K562 (cell line): ENCODE data around the gene FRK. TPM values are rescaled to one million over a fixed set of nuclear protein-coding genes. Genes with fewer than 3 reads are reported as not detected.

Experiments
- ATAC-seq: fragments of 200-7000 bp; cut with Tn5 transposase; 3 replicates; pipeline ENCODE4 v1.9.1; 2020; ENCODE audit warnings: moderate library complexity
- BruUV-seq: library from RNA; stranded (reverse); fragments of 400-500 nt; replicated peaks from 2 replicates; lab custom pipeline; 2021; lab: Mats Ljungman, UMichigan
- CTCF ChIA-PET: fragments of 300-600 bp; formaldehyde crosslinking; extraction: SDS; loops from one replicate; lab custom pipeline; 2021; ENCODE audit warnings: low intra/inter-chr PET ratio; lab: Yijun Ruan, JAX
- POLR2A ChIA-PET: fragments of 300-600, 350-650 bp; sonication (Branson Sonifier 250); formaldehyde crosslinking; extraction: SDS; loops from one replicate; lab custom pipeline; 2021; ENCODE audit warnings: antibody characterized with exemption, inconsistent platforms; lab: Yijun Ruan, JAX
- DNase-seq, 4 experiments: peaks; one replicate each; pipeline versions ENCODE4 v3.0.0 to v3.0.0-alpha.2; 2011 to 2018; ENCODE audit warnings: low spot score in 3 of 4, mixed read lengths in 3 of 4; ENCODE audit errors: extremely low read depth in 1 of 4
- FAIRE-seq: peaks from 2 replicates; lab custom pipeline; 2011; peaks lifted over from hg19 to GRCh38; lab: Jason Lieb, UNC
- H2AFZ ChIP-seq: 2 replicates; pipeline ENCODE4 v1.6.0; 2011; ENCODE audit warnings: low read depth, low read length, control low read depth, inconsistent platforms
- H3K27ac ChIP-seq: fragments of 200-600 bp; 3 replicates; pipeline ENCODE4 v1.8.0; 2011; ENCODE audit warnings: low read depth, mild to moderate bottlenecking, control low read depth, inconsistent platforms, low read length, moderate library complexity, mixed read lengths; ENCODE audit errors: extremely low read depth
- H3K27me3 ChIP-seq, 2 experiments: fragments of 300-600 bp in 1 of 2; 2 replicates in 1 of 2; 3 replicates in 1 of 2; pipeline versions ENCODE4 v1.6.0 to v1.8.0; 2011; ENCODE audit warnings: inconsistent platforms in 2 of 2, low read length in 2 of 2, mild to moderate bottlenecking in 1 of 2, mixed read lengths in 1 of 2, moderate library complexity in 1 of 2; ENCODE audit not compliant: control insufficient read depth in 2 of 2, insufficient read depth in 2 of 2
- H3K36me3 ChIP-seq: fragments of 300-600 bp; 3 replicates; pipeline ENCODE4 v1.8.0; 2011; ENCODE audit warnings: mild to moderate bottlenecking, low read length, inconsistent platforms; ENCODE audit not compliant: control insufficient read depth, insufficient read depth
- H3K4me1 ChIP-seq, 2 experiments: fragments of 200-600 bp in 1 of 2; replicated peaks in 1 of 2; 2 replicates in 1 of 2; 3 replicates in 1 of 2; pipeline versions ENCODE4 v1.5.1 to v1.8.0; 2011; ENCODE audit warnings: inconsistent platforms in 2 of 2, low read length in 2 of 2, mild to moderate bottlenecking in 1 of 2, mixed read lengths in 1 of 2, moderate library complexity in 1 of 2; ENCODE audit not compliant: control insufficient read depth in 2 of 2, insufficient read depth in 2 of 2
- H3K4me2 ChIP-seq: 2 replicates; pipeline ENCODE4 v1.6.1; 2011; ENCODE audit warnings: low read length, control low read depth, inconsistent platforms, mixed read lengths; ENCODE audit not compliant: insufficient read depth
- H3K4me3 ChIP-seq: fragments of 200-600 bp; sonication (generic), shearing (Covaris generic); 2 replicates; pipeline ENCODE4 v1.5.1; 2016; ENCODE audit warnings: control low read depth, inconsistent platforms
- H3K79me2 ChIP-seq: fragments of 200-600 bp; 3 replicates; pipeline ENCODE4 v1.8.0; 2011; ENCODE audit warnings: low read length, inconsistent platforms; ENCODE audit not compliant: control insufficient read depth, insufficient read depth
- H3K9ac ChIP-seq, 2 experiments: 2 replicates each; pipeline versions ENCODE4 v1.6.0 to v1.6.1; 2011; ENCODE audit warnings: low read depth in 2 of 2, low read length in 2 of 2, control low read depth in 1 of 2, inconsistent platforms in 1 of 2, mild to moderate bottlenecking in 1 of 2, mixed read lengths in 1 of 2; ENCODE audit not compliant: insufficient read depth in 1 of 2
- H3K9me1 ChIP-seq: one replicate; pipeline ENCODE4 v1.6.0; 2011; ENCODE audit warnings: inconsistent platforms, mild to moderate bottlenecking, low read length, moderate library complexity; ENCODE audit not compliant: control insufficient read depth, insufficient read depth
- H3K9me3 ChIP-seq: replicated peaks from 2 replicates; pipeline ENCODE4 v1.5.1; 2011; ENCODE audit warnings: low read depth, low read length, inconsistent platforms; ENCODE audit not compliant: control insufficient read depth, insufficient read depth
- H4K20me1 ChIP-seq: replicated peaks from 2 replicates; pipeline ENCODE4 v1.6.1; 2011; ENCODE audit warnings: low read length, inconsistent platforms, mixed read lengths; ENCODE audit not compliant: control insufficient read depth, insufficient read depth
- CEBPG ChIP-seq, 3 experiments: fragments of 200-800 bp in 1 of 3; sonication (Bioruptor generic) in 1 of 3; sonication (generic) in 1 of 3; formaldehyde crosslinking in 1 of 3; IDR thresholded peaks in 2 of 3; conservative IDR thresholded peaks in 1 of 3; 2 replicates each; pipeline versions ENCODE4 v1.6.1 to v1.8.0; 2016 to 2022; ENCODE audit warnings: missing compliant biosample characterization in 2 of 3, missing genetic modification characterization in 2 of 3, mild to moderate bottlenecking in 1 of 3, missing genetic modification reagents in 1 of 3
- GATAD2B ChIP-seq: fragments of 450-650 bp; IDR thresholded peaks from 2 replicates; pipeline ENCODE4 v1.6.1; 2017; ENCODE audit warnings: mild to moderate bottlenecking, borderline replicate concordance
- LARP7 ChIP-seq: fragments of 450-650 bp; IDR thresholded peaks from 2 replicates; pipeline ENCODE4 v1.6.1; 2016
- MAFG ChIP-seq: fragments of 450-650 bp; conservative IDR thresholded peaks from 2 replicates; pipeline ENCODE4 v1.6.1; 2016; ENCODE audit warnings: missing genetic modification characterization, missing compliant biosample characterization
- PRDM10 ChIP-seq: fragments of 450-650 bp; IDR thresholded peaks from 2 replicates; pipeline ENCODE4 v1.6.1; 2018; ENCODE audit not compliant: partially characterized antibody
- TEAD2 ChIP-seq: fragments of 450-650 bp; IDR thresholded peaks from 2 replicates; pipeline ENCODE4 v1.6.1; 2016; ENCODE audit warnings: missing genetic modification characterization, control low read depth, missing compliant biosample characterization
- ZNF354B ChIP-seq: fragments of 250-450 bp; sonication (Bioruptor Pico); IDR thresholded peaks from 2 replicates; pipeline ENCODE4 v1.4.0; 2020
- WGBS: fragments of 100-300 bp; shearing (Covaris generic); methylation state at CpG from one replicate; pipeline ENCODE4 v1.1.6; 2016; ENCODE audit warnings: low coverage, mixed read lengths; ENCODE audit not compliant: insufficient coverage; ENCODE audit errors: missing lambda C conversion rate; 5-methylcytosine and 5-hydroxymethylcytosine counted together
- in situ Hi-C: fragments of 300-500 bp; cut with MboI; formaldehyde crosslinking; loops from 4 replicates; pipeline ENCODE4 v1.15.0; 2018; ENCODE audit warnings: inconsistent platforms, mixed read lengths
- intact Hi-C: fragments of 100-400 bp; cut with micrococcal nuclease; formaldehyde crosslinking; loops from 2 replicates; pipeline ENCODE4 v1.14.2; 2022
- polyA plus RNA-seq, 8 experiments: library from polyadenylated mRNA; depleted of rRNA in 4 of 8; stranded (reverse) in 5 of 8; unstranded in 3 of 8; fragments of >200 nt; fragmentation: Nextera tagmentation in 2 of 8; fragmentation: Illumina TruSeq in 1 of 8; extraction: Ambion mirVana in 2 of 8; extraction: Trizol in 1 of 8; gene quantifications; 2 replicates each; pipeline versions ENCODE4 v1.2.1 to v1.2.3, GENCODE V29; 2011 to 2014; ENCODE audit warnings: inconsistent platforms in 1 of 8, missing spikeins in 1 of 8
- total RNA-seq, 7 experiments: library from RNA; depleted of rRNA in 6 of 7; stranded (reverse); fragments of >200 nt in 6 of 7; fragmentation: Illumina TruSeq in 2 of 7; extraction: Trizol in 2 of 7; gene quantifications; 2 replicates each; pipeline versions ENCODE4 v1.2.1 to v1.2.3, GENCODE V29; 2011 to 2021; ENCODE audit warnings: low replicate concordance in 1 of 7

FRK gene
- total and polyA plus RNA-seq, 9 of the 15 experiments (the other 6 are each of a cell fraction or from before 2014, with no cell fraction given) = 0.01 to 0.29 (median 0.09) TPM

GRCh38 chr6:115894426-115894992 is 166.2 kb downstream of the FRK start:
- Histone ChIP-seq H3K36me3 (no peaks in the 10 kb centered on the region), H3K4me1 (no peaks in the 10 kb centered on the region), H3K9me3 (no peaks in the 10 kb centered on the region), H3K4me3 (no peak overlapping the region), H3K27me3 (no peaks in the 10 kb centered on the region), H3K9me1 (no peaks in the 10 kb centered on the region), H3K79me2 (no peaks in the 10 kb centered on the region), H2AFZ (no peak overlapping the region), H3K9ac (no peak overlapping the region), H3K27ac (no peak overlapping the region), H4K20me1 (no peaks in the 10 kb centered on the region), H3K4me2 (no peak overlapping the region)
- intact Hi-C loops (loop anchor here (10.0 kb wide), 1 partner anchor 1900 kb away; no protein-coding TSS in a partner anchor), in situ Hi-C loops (no loop called here)
- DNase-seq (no peak), ATAC-seq (no peak), FAIRE-seq (no peak)
- CTCF ChIA-PET = no interaction called here
- POLR2A ChIA-PET = no interaction called here
- 5% methylated on average over 7 of the region's 7 CpGs for WGBS
- no TSS peak for BruUV-seq
- no peak for TF ChIP-seq TEAD2 (tag)
- no peak for TF ChIP-seq GATAD2B

GRCh38 chr6:115891750-115892149 is 168.9 kb downstream of the FRK start:
- no peaks in the 10 kb centered on the region for H3K9me3 ChIP-seq
- H3K36me3 ChIP-seq = no peaks in the 10 kb centered on the region
- no peaks in the 10 kb centered on the region for H3K4me1 ChIP-seq
- H3K27ac ChIP-seq = no peak overlapping the region
- ATAC-seq (no peak), DNase-seq (no peak), FAIRE-seq (no peak)
- H4K20me1 ChIP-seq = no peaks in the 10 kb centered on the region
- H3K9me1 ChIP-seq = no peaks in the 10 kb centered on the region
- no peaks in the 10 kb centered on the region for H3K79me2 ChIP-seq
- H2AFZ ChIP-seq = no peak overlapping the region
- no TSS peak for BruUV-seq
- CTCF ChIA-PET = no interaction called here
- TF ChIP-seq PRDM10 = no peak
- no peak for TF ChIP-seq MAFG (tag)
- no peak for TF ChIP-seq CEBPG (CRISPR knock-in tag; IDR thresholded peaks at IDR 0.05)
- no peak for TF ChIP-seq CEBPG (tag; conservative IDR thresholded peaks at IDR 0.05 in 1 of 2, IDR thresholded peaks at IDR 0.05 in 1 of 2)
- TF ChIP-seq ZNF354B (CRISPR knock-in tag) = no peak
- TF ChIP-seq LARP7 = no peak
- TF ChIP-seq, all 486 proteins: peak for 0
- 0% methylated on average over 2 of the region's 2 CpGs for WGBS
- intact Hi-C loops (loop anchor here (10.0 kb wide), 1 partner anchor 1897 kb away; no protein-coding TSS in a partner anchor), in situ Hi-C loops (no loop called here)
- Histone ChIP-seq H3K9ac (no peak overlapping the region), H3K4me2 (no peak overlapping the region), H3K4me3 (no peak overlapping the region), H3K27me3 (no peaks in the 10 kb centered on the region)
- POLR2A ChIA-PET = no interaction called here
